Erythroblast (primary cell): ENCODE measurements around the gene CORO6.

Source experiments
- GATA1 ChIP-seq: IDR thresholded peaks from 2 replicates; pipeline ENCODE4 v1.6.1; 2011; ENCODE audit warnings: low read depth, mild to moderate bottlenecking, control low read depth, low read length, moderate library complexity
- POLR2A ChIP-seq: IDR thresholded peaks from 2 replicates; pipeline ENCODE4 v1.6.1; 2011; ENCODE audit warnings: mild to moderate bottlenecking, low read length

GRCh38 chr17:29628644-29629043 is 5.9 kb upstream of the CORO6 start:
- TF ChIP-seq POLR2A, result no peak
- TF ChIP-seq GATA1, result no peak
